ENCODE data around the gene CAV3. TPM values are rescaled to one million over a fixed set of nuclear protein-coding genes. Genes with fewer than 3 reads are reported as not detected.

Gene CAV3
- total and polyA plus RNA-seq, 4 donors, result not detected

DNA sequence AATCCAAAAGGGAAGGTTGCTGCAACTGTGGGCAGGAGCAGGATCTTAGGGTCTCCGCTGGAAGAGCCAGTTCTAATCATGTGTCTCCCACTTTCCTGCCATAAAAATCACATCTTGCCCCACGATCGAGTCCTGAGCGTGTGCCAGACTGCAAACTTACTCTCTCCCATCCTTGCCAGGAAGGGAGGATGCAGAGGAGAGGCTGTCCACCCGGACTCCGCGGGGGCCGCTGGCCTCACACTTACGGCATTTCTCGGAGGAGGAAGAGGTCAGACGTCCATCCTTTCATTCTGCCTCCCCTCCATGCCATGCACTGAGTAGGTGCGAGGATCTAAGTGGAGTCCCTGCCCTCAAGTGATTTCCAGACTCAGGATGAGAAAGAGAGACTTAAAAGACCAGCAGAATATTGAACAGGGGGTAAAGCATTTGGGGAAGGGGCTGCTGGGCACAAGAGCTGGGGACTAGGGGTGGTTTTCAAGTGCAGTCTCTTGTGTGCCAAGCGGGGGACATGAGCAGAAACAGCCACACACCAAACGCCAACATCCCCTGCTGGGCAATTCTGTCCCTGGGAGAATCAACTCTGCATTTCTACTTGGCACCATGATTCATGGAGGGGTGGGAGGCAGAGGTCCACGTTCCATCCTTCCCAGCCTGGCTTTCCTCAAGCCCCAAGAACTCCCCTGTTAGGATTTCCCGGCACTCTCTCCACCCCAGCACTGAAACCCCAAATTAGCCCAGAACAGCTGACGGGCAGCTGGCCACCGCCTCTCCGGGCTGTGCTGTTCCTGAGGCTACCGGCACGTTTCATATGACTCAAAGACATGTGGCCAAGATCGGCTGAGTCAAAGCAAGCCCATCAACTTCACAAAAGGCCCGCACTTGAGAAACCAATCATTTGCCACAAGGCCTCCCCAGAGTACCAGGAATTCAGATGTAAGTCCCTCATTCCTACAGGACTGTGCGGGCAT, 24.2 kb downstream of the CAV3 start:
- Histone ChIP-seq H3K27ac (ENCODE audit: low read depth in 1 of 2, low read length in 2 of 2) (no peak overlapping the region), H3K27me3 (ENCODE audit: control insufficient read depth in 4 of 4, insufficient read depth in 4 of 4, low read length in 3 of 4) (no peaks in the 10 kb centered on the region), H3K36me3 (ENCODE audit: control insufficient read depth in 4 of 4, insufficient read depth in 3 of 4, low read depth in 1 of 4, low read length in 3 of 4) (no peaks in the 10 kb centered on the region), H3K4me3 (ENCODE audit: low read depth in 1 of 3, low read length in 3 of 3) (no peak overlapping the region), H3K9me3 (ENCODE audit: control insufficient read depth in 4 of 4, low read length in 3 of 4) (no peaks in the 10 kb centered on the region), H3K4me1 (ENCODE audit: control insufficient read depth in 4 of 4, insufficient read depth in 4 of 4, low read length in 3 of 4) (no peaks in the 10 kb centered on the region), H3K9ac (ENCODE audit: low read depth in 1 of 2, low read length in 2 of 2) (no peak overlapping the region)
- 88% methylated on average over 24 of the region's 24 CpGs for WGBS
- TF ChIP-seq, protein P1, sequence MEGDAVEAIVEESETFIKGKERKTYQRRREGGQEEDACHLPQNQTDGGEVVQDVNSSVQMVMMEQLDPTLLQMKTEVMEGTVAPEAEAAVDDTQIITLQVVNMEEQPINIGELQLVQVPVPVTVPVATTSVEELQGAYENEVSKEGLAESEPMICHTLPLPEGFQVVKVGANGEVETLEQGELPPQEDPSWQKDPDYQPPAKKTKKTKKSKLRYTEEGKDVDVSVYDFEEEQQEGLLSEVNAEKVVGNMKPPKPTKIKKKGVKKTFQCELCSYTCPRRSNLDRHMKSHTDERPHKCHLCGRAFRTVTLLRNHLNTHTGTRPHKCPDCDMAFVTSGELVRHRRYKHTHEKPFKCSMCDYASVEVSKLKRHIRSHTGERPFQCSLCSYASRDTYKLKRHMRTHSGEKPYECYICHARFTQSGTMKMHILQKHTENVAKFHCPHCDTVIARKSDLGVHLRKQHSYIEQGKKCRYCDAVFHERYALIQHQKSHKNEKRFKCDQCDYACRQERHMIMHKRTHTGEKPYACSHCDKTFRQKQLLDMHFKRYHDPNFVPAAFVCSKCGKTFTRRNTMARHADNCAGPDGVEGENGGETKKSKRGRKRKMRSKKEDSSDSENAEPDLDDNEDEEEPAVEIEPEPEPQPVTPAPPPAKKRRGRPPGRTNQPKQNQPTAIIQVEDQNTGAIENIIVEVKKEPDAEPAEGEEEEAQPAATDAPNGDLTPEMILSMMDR (IDR thresholded peaks at IDR 0.05; ENCODE audit: low read depth, low read length, missing input control), result no peak
- TF ChIP-seq, protein P2, sequence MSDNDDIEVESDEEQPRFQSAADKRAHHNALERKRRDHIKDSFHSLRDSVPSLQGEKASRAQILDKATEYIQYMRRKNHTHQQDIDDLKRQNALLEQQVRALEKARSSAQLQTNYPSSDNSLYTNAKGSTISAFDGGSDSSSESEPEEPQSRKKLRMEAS (IDR thresholded peaks at IDR 0.05), result no peak
- TF ChIP-seq RAD21 (IDR thresholded peaks at IDR 0.05) (no peak), NR2F2 (IDR thresholded peaks at IDR 0.05) (no peak), HNF4G (IDR thresholded peaks at IDR 0.05) (no peak), SP1 (IDR thresholded peaks at IDR 0.05) (no peak), JUND (IDR thresholded peaks at IDR 0.05) (no peak), FOXA2 (IDR thresholded peaks at IDR 0.05) (no peak), FOXA1 (IDR thresholded peaks at IDR 0.05) (no peak), EGR1 (IDR thresholded peaks at IDR 0.05; ENCODE audit: low read depth in 2 of 2) (no peak), GABPA (IDR thresholded peaks at IDR 0.05 in 1 of 2, conservative IDR thresholded peaks at IDR 0.05 in 1 of 2) (no peak), RXRA (IDR thresholded peaks at IDR 0.05) (no peak), TAF1 (conservative IDR thresholded peaks at IDR 0.05) (no peak), HNF4A (conservative IDR thresholded peaks at IDR 0.05) (no peak), YY1 (IDR thresholded peaks at IDR 0.05) (no peak)
- TF ChIP-seq, protein P3, sequence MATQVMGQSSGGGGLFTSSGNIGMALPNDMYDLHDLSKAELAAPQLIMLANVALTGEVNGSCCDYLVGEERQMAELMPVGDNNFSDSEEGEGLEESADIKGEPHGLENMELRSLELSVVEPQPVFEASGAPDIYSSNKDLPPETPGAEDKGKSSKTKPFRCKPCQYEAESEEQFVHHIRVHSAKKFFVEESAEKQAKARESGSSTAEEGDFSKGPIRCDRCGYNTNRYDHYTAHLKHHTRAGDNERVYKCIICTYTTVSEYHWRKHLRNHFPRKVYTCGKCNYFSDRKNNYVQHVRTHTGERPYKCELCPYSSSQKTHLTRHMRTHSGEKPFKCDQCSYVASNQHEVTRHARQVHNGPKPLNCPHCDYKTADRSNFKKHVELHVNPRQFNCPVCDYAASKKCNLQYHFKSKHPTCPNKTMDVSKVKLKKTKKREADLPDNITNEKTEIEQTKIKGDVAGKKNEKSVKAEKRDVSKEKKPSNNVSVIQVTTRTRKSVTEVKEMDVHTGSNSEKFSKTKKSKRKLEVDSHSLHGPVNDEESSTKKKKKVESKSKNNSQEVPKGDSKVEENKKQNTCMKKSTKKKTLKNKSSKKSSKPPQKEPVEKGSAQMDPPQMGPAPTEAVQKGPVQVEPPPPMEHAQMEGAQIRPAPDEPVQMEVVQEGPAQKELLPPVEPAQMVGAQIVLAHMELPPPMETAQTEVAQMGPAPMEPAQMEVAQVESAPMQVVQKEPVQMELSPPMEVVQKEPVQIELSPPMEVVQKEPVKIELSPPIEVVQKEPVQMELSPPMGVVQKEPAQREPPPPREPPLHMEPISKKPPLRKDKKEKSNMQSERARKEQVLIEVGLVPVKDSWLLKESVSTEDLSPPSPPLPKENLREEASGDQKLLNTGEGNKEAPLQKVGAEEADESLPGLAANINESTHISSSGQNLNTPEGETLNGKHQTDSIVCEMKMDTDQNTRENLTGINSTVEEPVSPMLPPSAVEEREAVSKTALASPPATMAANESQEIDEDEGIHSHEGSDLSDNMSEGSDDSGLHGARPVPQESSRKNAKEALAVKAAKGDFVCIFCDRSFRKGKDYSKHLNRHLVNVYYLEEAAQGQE (IDR thresholded peaks at IDR 0.05), result no peak
- TF ChIP-seq, protein P4, sequence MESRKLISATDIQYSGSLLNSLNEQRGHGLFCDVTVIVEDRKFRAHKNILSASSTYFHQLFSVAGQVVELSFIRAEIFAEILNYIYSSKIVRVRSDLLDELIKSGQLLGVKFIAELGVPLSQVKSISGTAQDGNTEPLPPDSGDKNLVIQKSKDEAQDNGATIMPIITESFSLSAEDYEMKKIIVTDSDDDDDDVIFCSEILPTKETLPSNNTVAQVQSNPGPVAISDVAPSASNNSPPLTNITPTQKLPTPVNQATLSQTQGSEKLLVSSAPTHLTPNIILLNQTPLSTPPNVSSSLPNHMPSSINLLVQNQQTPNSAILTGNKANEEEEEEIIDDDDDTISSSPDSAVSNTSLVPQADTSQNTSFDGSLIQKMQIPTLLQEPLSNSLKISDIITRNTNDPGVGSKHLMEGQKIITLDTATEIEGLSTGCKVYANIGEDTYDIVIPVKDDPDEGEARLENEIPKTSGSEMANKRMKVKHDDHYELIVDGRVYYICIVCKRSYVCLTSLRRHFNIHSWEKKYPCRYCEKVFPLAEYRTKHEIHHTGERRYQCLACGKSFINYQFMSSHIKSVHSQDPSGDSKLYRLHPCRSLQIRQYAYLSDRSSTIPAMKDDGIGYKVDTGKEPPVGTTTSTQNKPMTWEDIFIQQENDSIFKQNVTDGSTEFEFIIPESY (IDR thresholded peaks at IDR 0.05), result no peak
- TF ChIP-seq, protein P5, sequence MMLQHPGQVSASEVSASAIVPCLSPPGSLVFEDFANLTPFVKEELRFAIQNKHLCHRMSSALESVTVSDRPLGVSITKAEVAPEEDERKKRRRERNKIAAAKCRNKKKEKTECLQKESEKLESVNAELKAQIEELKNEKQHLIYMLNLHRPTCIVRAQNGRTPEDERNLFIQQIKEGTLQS (IDR thresholded peaks at IDR 0.05), result no peak
- no peak for DNase-seq (ENCODE audit: low spot score)

Data from liver (tissue), 9 donors.